Measurements from ENCODE around the gene DNPH1.

DNA sequence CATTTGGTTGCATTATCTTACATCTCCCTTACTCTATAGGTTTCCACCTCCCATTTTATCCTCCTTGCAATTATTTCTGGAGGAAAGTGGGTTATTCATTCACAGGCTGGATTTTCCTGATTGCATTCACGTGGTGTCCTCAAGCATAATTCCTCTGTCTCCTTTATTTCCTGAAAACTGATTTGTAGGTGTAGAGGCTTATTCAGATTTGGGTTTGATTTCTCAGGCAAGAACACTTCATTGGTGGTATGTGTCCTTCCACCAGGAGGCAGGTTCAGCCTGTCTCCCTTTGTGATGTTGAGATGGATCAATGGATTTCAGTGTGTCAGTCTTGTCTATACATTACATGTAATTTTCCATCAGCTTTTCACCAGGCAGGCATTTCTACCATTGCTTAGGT lies 17.3 kb downstream of the DNPH1 start:
- TF ChIP-seq, protein P1, sequence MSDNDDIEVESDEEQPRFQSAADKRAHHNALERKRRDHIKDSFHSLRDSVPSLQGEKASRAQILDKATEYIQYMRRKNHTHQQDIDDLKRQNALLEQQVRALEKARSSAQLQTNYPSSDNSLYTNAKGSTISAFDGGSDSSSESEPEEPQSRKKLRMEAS (IDR thresholded peaks at IDR 0.05), result no peak
- TF ChIP-seq TAF1 (IDR thresholded peaks at IDR 0.05; ENCODE audit: low read depth) (no peak), EP300 (IDR thresholded peaks at IDR 0.05; ENCODE audit: borderline replicate concordance) (no peak), NFIC (IDR thresholded peaks at IDR 0.05) (no peak), TCF12 (IDR thresholded peaks at IDR 0.05; ENCODE audit: low read depth) (no peak), CREB1 (IDR thresholded peaks at IDR 0.05; ENCODE audit: low read depth) (no peak), FOXM1 (IDR thresholded peaks at IDR 0.05; ENCODE audit: borderline replicate concordance, low read depth) (no peak), ZBTB7A (IDR thresholded peaks at IDR 0.05; ENCODE audit: low read depth) (no peak), RAD21 (IDR thresholded peaks at IDR 0.05; ENCODE audit: low read depth) (no peak), YY1 (IDR thresholded peaks at IDR 0.05; ENCODE audit: low read depth) (no peak)
- TF ChIP-seq, protein P2, sequence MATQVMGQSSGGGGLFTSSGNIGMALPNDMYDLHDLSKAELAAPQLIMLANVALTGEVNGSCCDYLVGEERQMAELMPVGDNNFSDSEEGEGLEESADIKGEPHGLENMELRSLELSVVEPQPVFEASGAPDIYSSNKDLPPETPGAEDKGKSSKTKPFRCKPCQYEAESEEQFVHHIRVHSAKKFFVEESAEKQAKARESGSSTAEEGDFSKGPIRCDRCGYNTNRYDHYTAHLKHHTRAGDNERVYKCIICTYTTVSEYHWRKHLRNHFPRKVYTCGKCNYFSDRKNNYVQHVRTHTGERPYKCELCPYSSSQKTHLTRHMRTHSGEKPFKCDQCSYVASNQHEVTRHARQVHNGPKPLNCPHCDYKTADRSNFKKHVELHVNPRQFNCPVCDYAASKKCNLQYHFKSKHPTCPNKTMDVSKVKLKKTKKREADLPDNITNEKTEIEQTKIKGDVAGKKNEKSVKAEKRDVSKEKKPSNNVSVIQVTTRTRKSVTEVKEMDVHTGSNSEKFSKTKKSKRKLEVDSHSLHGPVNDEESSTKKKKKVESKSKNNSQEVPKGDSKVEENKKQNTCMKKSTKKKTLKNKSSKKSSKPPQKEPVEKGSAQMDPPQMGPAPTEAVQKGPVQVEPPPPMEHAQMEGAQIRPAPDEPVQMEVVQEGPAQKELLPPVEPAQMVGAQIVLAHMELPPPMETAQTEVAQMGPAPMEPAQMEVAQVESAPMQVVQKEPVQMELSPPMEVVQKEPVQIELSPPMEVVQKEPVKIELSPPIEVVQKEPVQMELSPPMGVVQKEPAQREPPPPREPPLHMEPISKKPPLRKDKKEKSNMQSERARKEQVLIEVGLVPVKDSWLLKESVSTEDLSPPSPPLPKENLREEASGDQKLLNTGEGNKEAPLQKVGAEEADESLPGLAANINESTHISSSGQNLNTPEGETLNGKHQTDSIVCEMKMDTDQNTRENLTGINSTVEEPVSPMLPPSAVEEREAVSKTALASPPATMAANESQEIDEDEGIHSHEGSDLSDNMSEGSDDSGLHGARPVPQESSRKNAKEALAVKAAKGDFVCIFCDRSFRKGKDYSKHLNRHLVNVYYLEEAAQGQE (IDR thresholded peaks at IDR 0.05; ENCODE audit: low read depth), result no peak
